ENCODE measurements around the gene MYO10.
"Not testable (repeated sequence)": the region's sequence is repeated elsewhere in the genome, so short reads cannot be mapped to it uniquely, and the experiment has no call there.

The MYO10 gene

DNA sequence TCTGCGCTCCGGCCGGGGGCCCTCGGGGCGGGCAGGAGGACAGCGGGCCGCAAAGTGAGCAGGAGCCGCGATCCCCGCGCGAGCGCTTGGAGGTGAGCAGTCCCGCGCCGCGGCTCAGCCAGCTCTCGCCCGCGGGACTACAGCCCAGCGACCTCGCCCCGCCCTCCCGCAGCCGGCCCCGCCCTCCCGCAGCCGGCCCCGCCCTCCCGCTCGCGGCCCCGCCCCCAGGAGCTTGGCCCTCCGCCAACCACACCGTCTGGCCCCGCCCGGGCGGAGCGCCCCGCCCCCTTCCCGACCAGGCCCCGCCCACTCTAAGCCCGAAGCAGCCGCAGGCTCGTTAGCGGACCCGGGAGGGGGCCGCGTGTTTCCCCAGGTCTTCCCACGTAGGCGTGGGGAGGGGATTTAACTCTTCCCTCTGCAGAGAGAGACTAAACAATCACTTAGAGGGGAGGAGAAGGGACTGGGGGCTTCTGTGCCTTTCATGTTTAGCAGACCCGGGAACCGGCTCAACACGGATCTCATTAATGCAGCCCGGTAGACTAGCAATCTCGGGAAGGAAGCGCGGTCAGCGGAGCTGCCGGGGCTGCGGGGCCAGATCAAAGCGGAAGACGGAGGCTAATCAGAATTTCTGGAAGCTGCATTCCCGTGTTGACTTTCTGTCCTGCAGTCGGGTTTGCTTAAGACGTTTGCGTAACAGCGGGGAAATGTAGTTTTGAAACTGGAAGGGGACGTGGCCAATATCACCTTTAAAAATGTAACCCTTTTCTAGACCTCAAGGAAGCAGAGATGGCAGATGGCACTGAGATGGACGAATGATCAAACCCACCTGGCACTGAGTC lies at the start of gene MYO10:
Gene MYO10 (minus strand): TSS at position 139 of the 839 bp plus-strand sequence. CDS start 480 bp downstream, outside the sequence.
- no peak for DNase-seq (ENCODE audit: low read depth)

- not testable (repeated sequence) for DNase-seq (ENCODE audit: low read depth)
These were observed 49.2 kb upstream of the MYO10 start for GRCh38 chr5:16985304-16985703.

- no peak for DNase-seq (ENCODE audit: low read depth)
These were observed 47.9 kb upstream of the MYO10 start for GRCh38 chr5:16983972-16984371.

GRCh38 chr5:16983022-16983639 lies 47.0 kb upstream of the MYO10 start:
- no peak for DNase-seq (ENCODE audit: low read depth)

DNA sequence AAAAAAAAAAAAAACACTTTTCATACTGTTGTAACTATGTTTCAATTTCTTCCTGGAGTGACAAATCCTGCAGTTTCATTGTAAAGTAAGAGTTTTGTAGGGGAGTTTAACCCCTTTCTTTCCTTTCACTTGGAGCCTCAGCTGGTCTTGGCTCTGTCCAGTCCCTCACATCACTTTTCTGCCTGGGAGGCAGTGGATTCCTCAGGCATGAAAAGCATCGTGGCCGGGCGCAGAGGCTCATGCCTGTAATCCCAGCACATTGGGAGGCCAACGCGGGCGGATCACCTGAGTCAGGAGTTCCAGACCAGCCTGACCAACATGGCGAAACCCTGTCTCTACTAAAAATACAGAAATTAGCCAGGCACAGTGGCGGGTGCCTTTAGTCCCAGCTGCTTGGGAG lies 45.6 kb upstream of the MYO10 start:
- DNase-seq (ENCODE audit: low read depth) = no peak

- DNase-seq (ENCODE audit: low read depth) = no peak
These were observed 44.9 kb upstream of the MYO10 start for GRCh38 chr5:16980983-16981382.

DNA sequence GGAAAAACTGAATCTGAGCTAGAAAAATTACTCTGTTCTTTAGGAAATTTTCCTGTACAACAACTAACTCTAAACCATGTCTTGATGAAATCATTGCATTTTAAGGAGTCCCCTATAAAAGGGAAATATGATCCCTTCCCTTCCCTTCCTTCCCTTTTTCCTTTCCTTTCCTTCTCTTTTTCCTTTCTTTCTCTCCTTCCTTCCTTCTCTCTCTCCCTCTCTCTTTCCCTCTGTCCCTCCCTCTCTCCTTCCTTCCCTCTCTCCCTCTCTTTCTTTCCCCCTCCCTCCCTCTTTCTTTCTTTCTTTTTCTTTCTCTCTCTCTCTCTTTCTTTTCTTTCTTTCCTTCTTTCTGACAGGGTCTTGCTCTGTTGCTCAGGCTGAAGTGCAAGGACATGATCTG lies 42.2 kb upstream of the MYO10 start:
- no peak for DNase-seq (ENCODE audit: low read depth)

- DNase-seq (ENCODE audit: low read depth) = no peak
These were observed 40.5 kb upstream of the MYO10 start for GRCh38 chr5:16976625-16977008.

DNA sequence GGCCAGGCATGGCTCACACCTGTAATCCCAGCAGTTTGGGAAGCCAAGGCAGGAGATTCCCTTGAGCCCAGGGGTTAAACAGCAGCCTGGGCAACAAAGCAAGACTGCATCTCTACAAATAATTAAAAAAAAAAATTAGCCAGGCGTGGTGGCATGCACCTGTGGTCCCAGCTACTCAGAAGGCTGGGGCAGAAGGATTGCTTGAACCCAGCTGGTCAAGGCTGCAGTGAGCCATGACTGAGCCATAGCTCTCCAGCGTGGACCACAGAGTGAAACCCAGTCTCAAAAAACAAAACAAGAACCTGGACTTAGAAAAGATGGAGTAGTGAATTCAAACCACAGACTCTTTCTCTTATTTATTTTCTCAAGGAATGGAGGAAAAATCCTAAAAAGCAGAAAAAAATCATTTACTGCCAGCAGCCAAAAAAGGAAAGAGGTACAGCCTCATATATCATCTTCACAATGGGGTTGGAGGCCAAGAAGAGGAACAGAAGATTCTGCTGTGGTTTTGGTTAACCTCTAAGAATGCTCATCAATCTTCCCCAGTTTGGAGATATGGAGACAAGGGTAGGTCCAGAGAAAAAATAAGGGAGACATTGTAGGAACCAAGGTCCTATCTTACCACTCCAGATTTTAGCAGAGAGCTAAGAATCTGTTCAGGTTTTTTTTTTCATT lies 40.0 kb upstream of the MYO10 start:
- DNase-seq (ENCODE audit: low read depth) = no peak

DNA sequence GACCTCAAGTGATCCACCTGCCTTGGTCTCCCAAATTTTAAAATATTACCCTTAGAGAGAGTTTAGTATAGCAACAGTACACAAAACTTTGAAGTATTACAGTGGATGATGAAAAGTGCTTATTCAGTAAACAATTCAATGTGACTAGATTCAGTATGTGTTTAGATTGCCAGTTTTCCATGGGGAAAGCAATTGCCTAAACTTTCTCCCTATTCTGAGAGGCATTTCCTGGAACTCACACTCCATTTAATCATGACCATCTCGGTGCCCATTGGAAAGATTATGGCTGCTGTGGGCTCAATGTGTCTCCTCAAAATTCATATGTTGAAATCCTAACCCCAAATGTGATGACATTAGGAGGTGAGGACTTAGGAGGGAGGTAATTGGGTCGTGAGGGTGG lies 38.9 kb upstream of the MYO10 start:
- DNase-seq (ENCODE audit: low read depth) = no peak

DNA sequence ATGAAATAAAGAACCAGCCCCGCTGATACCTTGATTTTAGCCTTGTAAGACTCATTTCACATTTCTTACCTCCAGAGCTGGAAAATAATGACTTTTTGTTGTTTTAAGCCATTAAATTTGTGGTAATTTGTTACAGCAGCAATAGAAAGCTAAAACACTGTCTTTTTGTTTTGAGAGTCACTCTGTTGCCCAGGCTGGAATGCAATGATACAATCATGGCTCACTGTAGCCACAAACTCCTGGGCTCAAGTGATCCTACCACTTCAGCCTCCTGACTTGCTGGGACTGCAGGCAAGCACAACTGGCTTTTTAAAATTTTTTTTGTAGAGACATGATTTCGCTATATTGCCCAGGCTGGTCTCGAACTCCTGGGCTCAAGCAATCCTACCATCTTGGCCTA lies 34.7 kb upstream of the MYO10 start:
- no peak for DNase-seq (ENCODE audit: low read depth)

GRCh38 chr5:16970260-16970659 lies 34.2 kb upstream of the MYO10 start:
- no peak for DNase-seq (ENCODE audit: low read depth)

GRCh38 chr5:16965581-16965980 lies 29.5 kb upstream of the MYO10 start:
- no peak for DNase-seq (ENCODE audit: low read depth)

- DNase-seq (ENCODE audit: low read depth) = no peak
These were observed 27.7 kb upstream of the MYO10 start for GRCh38 chr5:16963821-16964220.

- no peak for DNase-seq (ENCODE audit: low read depth)
These were observed 25.0 kb upstream of the MYO10 start for GRCh38 chr5:16961131-16961530.

- no peak for DNase-seq (ENCODE audit: low read depth)
These were observed 21.5 kb upstream of the MYO10 start for GRCh38 chr5:16957304-16958196.

DNA sequence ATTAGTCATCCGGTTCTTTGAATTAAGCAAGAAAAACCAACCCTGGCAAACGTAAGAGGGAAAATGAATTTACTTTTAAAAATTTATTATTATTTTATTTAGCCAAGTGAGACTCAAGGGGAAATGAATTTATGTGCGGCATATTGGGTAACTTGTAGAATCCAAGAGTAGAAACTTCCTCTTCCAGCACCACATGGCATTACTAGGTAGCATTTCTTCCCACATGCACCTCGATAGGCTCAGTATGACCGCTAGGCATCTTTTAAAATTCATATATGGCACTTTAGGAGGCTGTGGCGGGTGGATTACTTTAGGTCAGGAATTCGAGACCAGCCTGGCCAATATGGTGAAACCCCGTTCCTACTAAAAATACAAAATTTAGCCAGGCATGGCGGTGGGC lies 17.6 kb upstream of the MYO10 start:
- DNase-seq (ENCODE audit: low read depth) = no peak

GRCh38 chr5:16952968-16953671 lies 17.0 kb upstream of the MYO10 start:
- no peak for DNase-seq (ENCODE audit: low read depth)

- DNase-seq (ENCODE audit: low read depth) = no peak
These were observed 10.6 kb upstream of the MYO10 start for GRCh38 chr5:16946725-16947124.

DNA sequence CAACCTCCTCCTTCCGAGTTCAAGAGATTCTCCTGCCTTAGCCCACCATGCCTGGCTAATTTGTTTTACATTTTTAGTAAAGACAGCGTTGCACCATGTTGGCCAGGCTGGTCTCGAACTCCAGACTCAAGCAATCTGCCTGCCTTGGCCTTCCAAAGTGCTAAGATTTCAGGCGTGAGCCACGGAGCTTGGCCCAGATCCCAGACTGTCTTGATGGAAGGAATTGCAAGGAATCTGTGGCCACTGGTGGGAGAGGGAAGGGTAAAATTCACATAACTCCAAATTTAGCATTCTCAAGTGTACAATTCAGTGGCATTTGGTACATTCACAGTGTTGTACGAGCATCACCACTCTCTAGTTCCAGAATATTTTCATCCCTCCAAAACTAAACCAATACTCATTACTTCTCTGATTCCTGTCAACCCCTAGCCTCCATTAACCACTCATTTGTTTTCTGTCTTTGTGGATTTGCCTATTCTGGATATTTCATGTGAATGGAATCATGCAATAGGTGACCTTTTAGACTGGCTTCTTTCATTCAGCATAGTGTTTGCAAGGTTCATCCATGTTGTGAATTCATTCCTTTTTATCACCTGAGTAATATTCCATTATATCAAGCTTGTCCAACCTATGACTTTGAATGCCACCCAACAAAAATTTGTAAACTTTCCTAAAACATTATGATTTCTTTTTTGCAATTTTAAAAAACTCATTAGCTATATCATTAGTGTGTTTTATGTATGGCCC lies 8.9 kb upstream of the MYO10 start:
- DNase-seq (ENCODE audit: low read depth) = no peak

Measured in T-helper 22 cell (primary cell).